ENCODE measurements around the gene ZNF280D. TPM values are rescaled to one million over a fixed set of nuclear protein-coding genes. Genes with fewer than 3 reads are reported as not detected.

ZNF280D gene
- total and polyA plus RNA-seq, 2 donors (not counting 1 experiment from before 2014, with no cell fraction given), result 11.9 to 37.7 TPM

DNA sequence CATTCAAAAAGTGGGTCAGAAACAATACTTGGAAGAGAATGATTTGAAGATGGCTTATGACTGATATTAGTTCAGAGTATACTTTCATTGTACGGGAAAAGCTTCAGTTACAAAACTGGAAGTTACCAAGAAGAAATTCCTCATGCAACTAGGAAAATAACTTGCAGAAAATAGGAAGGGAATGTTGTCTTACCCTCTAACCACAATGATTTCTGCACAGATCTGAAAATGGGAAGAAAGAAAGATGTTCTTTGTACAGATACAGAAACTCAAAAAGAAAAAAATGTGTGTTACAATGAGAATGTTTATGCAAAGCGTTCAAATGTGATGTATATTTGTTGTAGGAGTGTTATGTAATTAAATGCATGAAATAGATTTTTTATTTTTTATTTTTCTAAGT is 3.7 kb downstream of the ZNF280D start:
- no peak overlapping the region for H3K9ac ChIP-seq (ENCODE audit: insufficient read depth, low read length)
- no peak overlapping the region for H3K4me3 ChIP-seq (replicated peaks in 1 of 4; ENCODE audit: control extremely low read depth in 1 of 4, insufficient read depth in 1 of 4, low read depth in 3 of 4, low read length in 4 of 4)
- H3K79me2 ChIP-seq (ENCODE audit: control insufficient read depth, insufficient read depth, low read length), result peaks cover 66% of the 10 kb centered on the region
- no peak for DNase-seq (ENCODE audit: low read depth in 2 of 2)
- H3K36me3 ChIP-seq (ENCODE audit: control insufficient read depth, insufficient read depth, low read length), result no peaks in the 10 kb centered on the region
- H4K20me1 ChIP-seq (ENCODE audit: control insufficient read depth, extremely low read depth, insufficient read depth, low read length), result no peaks in the 10 kb centered on the region
- H3K27ac ChIP-seq (ENCODE audit: insufficient read depth, low read length), result no peak overlapping the region
- H2AFZ ChIP-seq (ENCODE audit: low read length), result no peak overlapping the region
- TF ChIP-seq, protein P1, sequence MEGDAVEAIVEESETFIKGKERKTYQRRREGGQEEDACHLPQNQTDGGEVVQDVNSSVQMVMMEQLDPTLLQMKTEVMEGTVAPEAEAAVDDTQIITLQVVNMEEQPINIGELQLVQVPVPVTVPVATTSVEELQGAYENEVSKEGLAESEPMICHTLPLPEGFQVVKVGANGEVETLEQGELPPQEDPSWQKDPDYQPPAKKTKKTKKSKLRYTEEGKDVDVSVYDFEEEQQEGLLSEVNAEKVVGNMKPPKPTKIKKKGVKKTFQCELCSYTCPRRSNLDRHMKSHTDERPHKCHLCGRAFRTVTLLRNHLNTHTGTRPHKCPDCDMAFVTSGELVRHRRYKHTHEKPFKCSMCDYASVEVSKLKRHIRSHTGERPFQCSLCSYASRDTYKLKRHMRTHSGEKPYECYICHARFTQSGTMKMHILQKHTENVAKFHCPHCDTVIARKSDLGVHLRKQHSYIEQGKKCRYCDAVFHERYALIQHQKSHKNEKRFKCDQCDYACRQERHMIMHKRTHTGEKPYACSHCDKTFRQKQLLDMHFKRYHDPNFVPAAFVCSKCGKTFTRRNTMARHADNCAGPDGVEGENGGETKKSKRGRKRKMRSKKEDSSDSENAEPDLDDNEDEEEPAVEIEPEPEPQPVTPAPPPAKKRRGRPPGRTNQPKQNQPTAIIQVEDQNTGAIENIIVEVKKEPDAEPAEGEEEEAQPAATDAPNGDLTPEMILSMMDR (conservative IDR thresholded peaks at IDR 0.05 in 1 of 2, IDR thresholded peaks at IDR 0.05 in 1 of 2; ENCODE audit: low read depth in 1 of 2, low read length in 2 of 2), result no peak
- no peak for TF ChIP-seq EZH2 (IDR thresholded peaks at IDR 0.05; ENCODE audit: low read length, missing control alignments)
- H3K4me1 ChIP-seq (ENCODE audit: control insufficient read depth, extremely low read depth, insufficient read depth, low read length), result peaks cover 4% of the 10 kb centered on the region
- no peaks in the 10 kb centered on the region for H3K27me3 ChIP-seq (ENCODE audit: control insufficient read depth, insufficient read depth, low read length)
- H3K4me2 ChIP-seq (ENCODE audit: extremely low read depth, insufficient read depth, low read length), result no peak overlapping the region
- H3K9me3 ChIP-seq (ENCODE audit: control insufficient read depth, insufficient read depth, low read depth, low read length), result no peaks in the 10 kb centered on the region

DNA sequence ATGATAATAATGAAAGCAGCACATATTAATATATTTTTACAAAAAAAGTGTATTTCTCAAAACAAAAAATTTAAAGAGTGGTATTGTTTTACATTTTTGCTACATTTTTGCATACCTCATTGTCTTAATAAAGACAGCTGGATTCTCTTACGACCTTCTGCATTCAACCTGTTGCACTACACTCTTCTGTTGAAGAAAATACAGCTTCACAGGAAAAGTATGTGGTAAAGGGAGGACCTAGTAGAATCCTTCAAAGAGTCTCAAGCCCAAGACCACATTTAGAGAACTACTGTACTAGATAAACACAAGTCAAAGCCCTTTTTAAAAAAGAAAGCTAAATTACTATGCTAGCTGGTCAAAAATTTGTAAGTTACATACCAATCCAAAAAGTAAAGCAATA is 7.9 kb downstream of the ZNF280D start:
- Histone ChIP-seq H3K4me1 (ENCODE audit: control insufficient read depth, extremely low read depth, insufficient read depth, low read length) (no peaks in the 10 kb centered on the region), H3K9me3 (ENCODE audit: control insufficient read depth, insufficient read depth, low read depth, low read length) (no peaks in the 10 kb centered on the region), H3K27me3 (ENCODE audit: control insufficient read depth, insufficient read depth, low read length) (no peaks in the 10 kb centered on the region), H3K4me3 (replicated peaks in 1 of 4; ENCODE audit: control extremely low read depth in 1 of 4, insufficient read depth in 1 of 4, low read depth in 3 of 4, low read length in 4 of 4) (no peak overlapping the region), H3K36me3 (ENCODE audit: control insufficient read depth, insufficient read depth, low read length) (no peaks in the 10 kb centered on the region), H3K9ac (ENCODE audit: insufficient read depth, low read length) (no peak overlapping the region), H4K20me1 (ENCODE audit: control insufficient read depth, extremely low read depth, insufficient read depth, low read length) (no peaks in the 10 kb centered on the region), H3K79me2 (ENCODE audit: control insufficient read depth, insufficient read depth, low read length) (peaks cover 57% of the 10 kb centered on the region), H3K27ac (ENCODE audit: insufficient read depth, low read length) (no peak overlapping the region), H2AFZ (ENCODE audit: low read length) (no peak overlapping the region), H3K4me2 (ENCODE audit: extremely low read depth, insufficient read depth, low read length) (no peak overlapping the region)
- TF ChIP-seq, protein P1 (conservative IDR thresholded peaks at IDR 0.05 in 1 of 2, IDR thresholded peaks at IDR 0.05 in 1 of 2; ENCODE audit: low read depth in 1 of 2, low read length in 2 of 2), result no peak
- TF ChIP-seq EZH2 (IDR thresholded peaks at IDR 0.05; ENCODE audit: low read length, missing control alignments), result no peak
- no peak for DNase-seq (ENCODE audit: low read depth in 2 of 2)

DNA sequence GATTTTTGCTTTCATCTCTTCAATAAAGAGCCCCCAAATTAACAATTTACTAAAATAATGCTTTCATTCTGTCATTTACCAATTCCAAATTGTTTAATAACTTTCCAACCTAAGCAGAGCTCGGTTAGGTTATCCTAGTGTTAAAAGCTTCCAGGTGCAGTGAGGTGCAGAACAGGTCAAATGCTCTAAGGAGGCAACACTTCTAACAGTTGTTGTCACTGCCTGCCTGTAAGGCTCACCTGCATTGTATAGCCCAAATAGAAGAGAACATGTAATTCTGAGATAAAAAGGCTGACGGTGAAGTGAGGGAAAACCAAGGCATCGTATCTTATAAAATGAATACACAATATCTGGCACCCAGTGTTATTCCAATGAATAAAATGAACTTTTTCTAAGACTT is 9.1 kb downstream of the ZNF280D start:
- Histone ChIP-seq H4K20me1 (ENCODE audit: control insufficient read depth, extremely low read depth, insufficient read depth, low read length) (no peaks in the 10 kb centered on the region), H2AFZ (ENCODE audit: low read length) (no peak overlapping the region), H3K9ac (ENCODE audit: insufficient read depth, low read length) (no peak overlapping the region), H3K4me3 (replicated peaks in 1 of 4; ENCODE audit: control extremely low read depth in 1 of 4, insufficient read depth in 1 of 4, low read depth in 3 of 4, low read length in 4 of 4) (no peak overlapping the region), H3K4me1 (ENCODE audit: control insufficient read depth, extremely low read depth, insufficient read depth, low read length) (no peaks in the 10 kb centered on the region), H3K27me3 (ENCODE audit: control insufficient read depth, insufficient read depth, low read length) (no peaks in the 10 kb centered on the region), H3K4me2 (ENCODE audit: extremely low read depth, insufficient read depth, low read length) (no peak overlapping the region), H3K27ac (ENCODE audit: insufficient read depth, low read length) (no peak overlapping the region), H3K36me3 (ENCODE audit: control insufficient read depth, insufficient read depth, low read length) (no peaks in the 10 kb centered on the region), H3K9me3 (ENCODE audit: control insufficient read depth, insufficient read depth, low read depth, low read length) (no peaks in the 10 kb centered on the region), H3K79me2 (ENCODE audit: control insufficient read depth, insufficient read depth, low read length) (peaks cover 55% of the 10 kb centered on the region)
- TF ChIP-seq EZH2 (IDR thresholded peaks at IDR 0.05; ENCODE audit: low read length, missing control alignments), result no peak
- TF ChIP-seq, protein P1 (conservative IDR thresholded peaks at IDR 0.05 in 1 of 2, IDR thresholded peaks at IDR 0.05 in 1 of 2; ENCODE audit: low read depth in 1 of 2, low read length in 2 of 2), result no peak
- DNase-seq (ENCODE audit: low read depth in 2 of 2), result no peak
